Muscle of leg (tissue), 11 donors: ENCODE measurements around the gene RTL10. TPM values are rescaled to one million over a fixed set of nuclear protein-coding genes. Genes with fewer than 3 reads are reported as not detected.

ENCODE experiments used
- DNase-seq: peaks from one replicate; pipeline ENCODE4 v3.0.0; 2013
- H3K27ac ChIP-seq: one replicate; pipeline ENCODE4 v1.5.1; 2013; ENCODE audit warnings: mild to moderate bottlenecking, low read length, control low read depth
- H3K27me3 ChIP-seq: one replicate; pipeline ENCODE4 v1.6.1; 2013; ENCODE audit warnings: low read length; ENCODE audit not compliant: control insufficient read depth, insufficient read depth
- H3K36me3 ChIP-seq: one replicate; pipeline ENCODE4 v1.6.1; 2013; ENCODE audit warnings: low read length; ENCODE audit not compliant: control insufficient read depth, insufficient read depth
- H3K4me1 ChIP-seq: one replicate; pipeline ENCODE4 v1.6.1; 2013; ENCODE audit warnings: low read length; ENCODE audit not compliant: control insufficient read depth, insufficient read depth
- H3K4me3 ChIP-seq: one replicate; pipeline ENCODE4 v1.5.1; 2013; ENCODE audit warnings: low read length, control low read depth
- H3K9me3 ChIP-seq: replicated peaks from 2 replicates; pipeline ENCODE4 v1.6.1; 2013; ENCODE audit warnings: low read depth, low read length; ENCODE audit not compliant: control insufficient read depth
- WGBS: methylation state at CpG from one replicate; pipeline ENCODE4 v1.1.5; 2013; ENCODE audit warnings: missing lambda C conversion rate; ENCODE audit not compliant: insufficient coverage; 5-methylcytosine and 5-hydroxymethylcytosine counted together
- polyA plus RNA-seq, 8 donors: library from polyadenylated mRNA; unstranded; fragments of 120-200 nt; gene quantifications; one replicate each; pipeline versions ENCODE4 v1.2.1 to v1.2.3, GENCODE V29; 2013; ENCODE audit warnings: inconsistent platforms in 1 of 8, low replicate concordance in 1 of 8; ENCODE audit not compliant: insufficient read length in 8 of 8, insufficient read depth in 1 of 8
- total RNA-seq: library from RNA; stranded (reverse); fragments of 120-200 nt; gene quantifications from one replicate; pipeline ENCODE4 v1.2.4, GENCODE V29; 2013

RTL10 gene
- total and polyA plus RNA-seq, 9 donors = 10.8 to 15.8 (median 12.7) TPM

DNA sequence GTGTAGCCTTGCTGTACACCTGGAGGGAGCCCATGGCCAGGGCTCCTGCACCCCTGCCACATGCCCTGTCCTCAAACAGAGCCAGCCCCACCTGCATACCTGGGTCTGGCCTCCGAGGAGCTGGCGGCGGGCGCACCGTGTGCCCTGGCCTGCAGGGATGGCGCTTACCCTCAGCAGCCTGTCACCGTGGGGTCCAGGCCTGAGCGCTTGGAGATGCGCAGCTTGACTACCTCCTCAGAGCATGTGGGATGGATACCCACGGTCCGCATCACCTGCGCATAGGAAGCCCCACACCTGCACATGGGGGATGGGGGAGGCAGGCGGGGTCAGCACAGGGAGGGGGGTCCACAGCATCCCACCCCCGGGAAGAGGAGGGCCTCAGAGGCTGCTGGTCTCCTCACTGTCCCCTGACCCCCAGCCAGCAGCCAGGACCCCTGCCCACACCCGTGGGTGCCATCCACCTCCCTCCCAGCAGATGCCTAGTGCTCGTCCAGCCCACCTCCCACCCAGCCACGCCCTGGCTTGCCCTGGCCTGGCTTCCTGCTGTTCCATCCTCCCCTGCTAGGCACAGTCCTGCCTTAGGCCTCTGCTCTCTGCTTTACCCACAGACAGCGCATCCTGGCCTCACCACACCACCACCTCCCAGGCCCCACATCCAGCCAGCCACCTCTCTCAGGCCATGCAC is 22.4 kb upstream of the RTL10 start:
- no peaks in the 10 kb centered on the region for H3K9me3 ChIP-seq
- H3K4me3 ChIP-seq = no peak overlapping the region
- no peaks in the 10 kb centered on the region for H3K27me3 ChIP-seq
- H3K36me3 ChIP-seq = peaks cover 5% of the 10 kb centered on the region
- peaks cover 87% of the 10 kb centered on the region for H3K4me1 ChIP-seq
- peak; percentile 5 for DNase-seq
- WGBS = 89% methylated on average over 12 of the region's 18 CpGs
- H3K27ac ChIP-seq = no peak overlapping the region

GRCh38 chr22:19876314-19876940 is 21.8 kb upstream of the RTL10 start:
- Histone ChIP-seq H3K27me3 (no peaks in the 10 kb centered on the region), H3K4me3 (no peak overlapping the region), H3K27ac (no peak overlapping the region), H3K4me1 (peaks cover 80% of the 10 kb centered on the region), H3K9me3 (no peaks in the 10 kb centered on the region), H3K36me3 (peaks cover 5% of the 10 kb centered on the region)
- peak; percentile 5 for DNase-seq
- 74% methylated on average over 21 of the region's 21 CpGs for WGBS

DNA sequence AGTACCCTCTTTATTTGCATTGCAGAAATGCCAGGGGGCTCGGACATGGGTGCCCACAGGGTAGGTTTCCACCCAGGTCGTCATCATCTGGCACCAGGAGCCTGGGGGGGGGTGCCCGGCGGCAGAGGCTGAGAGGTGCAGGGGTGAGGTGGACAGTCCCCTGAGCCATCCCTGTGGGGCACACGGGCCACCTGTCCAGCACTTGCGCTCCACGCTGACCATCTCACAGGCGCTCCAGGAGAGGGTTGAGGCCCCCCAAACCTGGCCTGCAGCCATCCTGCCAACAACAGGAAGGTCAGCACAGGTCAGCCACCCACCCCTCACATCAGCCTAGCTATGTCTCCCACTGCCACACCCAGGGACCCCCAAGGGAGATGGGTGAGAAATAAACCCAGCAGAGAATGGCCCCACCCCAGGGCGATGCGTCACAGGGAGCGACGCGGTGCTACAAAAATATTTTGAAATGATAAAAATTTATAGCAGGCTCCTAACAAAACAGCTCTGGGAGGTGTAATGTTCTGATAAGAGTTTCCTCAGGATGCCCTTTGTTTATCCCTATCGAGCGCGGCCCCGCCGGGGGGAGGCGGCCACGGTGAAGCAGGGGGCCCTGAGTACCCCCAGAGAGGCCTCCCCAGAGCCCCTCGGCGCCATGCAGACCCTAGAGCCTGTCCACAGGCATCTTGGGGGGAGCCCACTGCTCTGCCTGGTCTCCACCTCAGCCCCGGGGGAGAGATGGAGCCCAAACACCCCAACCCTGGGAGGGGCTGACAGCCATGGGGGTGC is 21.0 kb upstream of the RTL10 start:
- H3K9me3 ChIP-seq = no peaks in the 10 kb centered on the region
- peak; percentile 9 for DNase-seq
- H3K27me3 ChIP-seq = no peaks in the 10 kb centered on the region
- peaks cover 73% of the 10 kb centered on the region for H3K4me1 ChIP-seq
- peaks cover 5% of the 10 kb centered on the region for H3K36me3 ChIP-seq
- WGBS = 76% methylated on average over 15 of the region's 23 CpGs
- no peak overlapping the region for H3K27ac ChIP-seq
- H3K4me3 ChIP-seq = no peak overlapping the region

DNA sequence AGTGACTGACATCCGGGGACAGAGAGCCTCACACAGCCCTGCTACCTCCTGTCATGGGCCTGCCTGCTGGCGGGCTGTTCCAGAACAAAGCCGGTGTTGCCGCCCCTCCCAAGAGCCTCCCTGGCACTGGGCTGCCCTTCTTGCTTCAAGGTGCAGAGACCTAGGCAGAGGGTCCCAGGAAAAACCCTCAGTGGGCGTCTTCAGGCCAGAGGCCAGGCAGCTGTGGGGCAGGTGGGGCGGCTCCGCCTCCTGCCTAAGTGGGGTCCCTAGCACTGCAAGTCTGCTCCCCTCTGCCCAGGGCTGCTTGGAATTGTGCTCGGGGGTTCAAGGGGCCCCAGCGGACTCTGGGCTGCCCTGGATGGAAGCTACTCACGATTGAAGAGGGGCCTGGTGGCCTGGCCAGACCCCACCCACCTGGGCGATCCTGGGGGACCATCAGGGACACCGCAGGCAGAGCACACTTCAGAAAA is 20.4 kb upstream of the RTL10 start:
- peaks cover 5% of the 10 kb centered on the region for H3K36me3 ChIP-seq
- no peaks in the 10 kb centered on the region for H3K27me3 ChIP-seq
- peak; percentile 5 for DNase-seq
- H3K4me1 ChIP-seq = peaks cover 70% of the 10 kb centered on the region
- no peaks in the 10 kb centered on the region for H3K9me3 ChIP-seq
- WGBS = 69% methylated on average over 11 of the region's 12 CpGs
- peak overlapping the region; percentile 62 for H3K27ac ChIP-seq
- H3K4me3 ChIP-seq = no peak overlapping the region

DNA sequence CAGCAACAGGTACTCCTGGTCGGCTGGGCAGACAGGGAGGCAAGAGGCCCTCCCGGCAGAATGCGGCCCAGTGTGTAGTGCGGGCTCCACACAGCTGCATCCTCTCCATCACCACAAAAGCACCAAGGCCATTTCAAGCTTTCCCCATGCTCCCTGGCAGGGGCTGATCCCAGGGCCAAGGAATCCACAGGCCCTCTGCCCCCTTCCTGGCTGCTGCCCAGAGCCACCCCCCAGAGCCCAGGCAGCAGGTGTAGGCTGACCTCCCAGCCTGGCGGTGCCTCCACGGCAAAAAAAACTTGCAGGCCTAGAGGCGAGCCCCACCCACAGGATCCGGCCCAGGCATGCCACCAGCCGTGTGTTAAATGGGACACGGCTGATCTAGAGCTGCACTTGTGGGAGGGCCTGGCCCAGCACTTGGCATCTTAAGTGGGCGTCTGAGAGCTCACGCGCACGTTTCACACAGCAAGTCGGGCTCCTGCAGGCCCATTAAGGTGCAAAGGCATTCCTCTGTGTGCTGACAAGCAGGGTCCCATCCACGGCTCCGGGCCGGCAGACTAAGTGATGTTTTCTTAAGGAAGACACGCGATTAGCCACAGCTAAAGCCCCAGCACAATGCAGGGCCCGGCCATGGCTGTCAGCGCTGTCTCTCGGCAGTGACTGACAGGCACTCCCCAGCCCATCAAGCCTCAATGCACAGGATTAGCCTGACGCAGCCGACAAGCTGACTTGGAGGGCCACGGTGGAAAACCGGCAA is 19.8 kb upstream of the RTL10 start:
- Histone ChIP-seq H3K4me1 (peaks cover 64% of the 10 kb centered on the region), H3K9me3 (no peaks in the 10 kb centered on the region), H3K36me3 (peaks cover 5% of the 10 kb centered on the region), H3K27ac (peak overlapping the region; percentile 62), H3K27me3 (no peaks in the 10 kb centered on the region), H3K4me3 (no peak overlapping the region)
- DNase-seq = peak; percentile 67
- 60% methylated on average over 26 of the region's 27 CpGs for WGBS

GRCh38 chr22:19873960-19874306 is 19.3 kb upstream of the RTL10 start:
- Histone ChIP-seq H3K4me3 (no peak overlapping the region), H3K27me3 (no peaks in the 10 kb centered on the region), H3K27ac (peak overlapping the region; percentile 0), H3K4me1 (peaks cover 59% of the 10 kb centered on the region), H3K9me3 (no peaks in the 10 kb centered on the region), H3K36me3 (peaks cover 5% of the 10 kb centered on the region)
- no peak for DNase-seq
- 56% methylated on average over 7 of the region's 7 CpGs for WGBS

DNA sequence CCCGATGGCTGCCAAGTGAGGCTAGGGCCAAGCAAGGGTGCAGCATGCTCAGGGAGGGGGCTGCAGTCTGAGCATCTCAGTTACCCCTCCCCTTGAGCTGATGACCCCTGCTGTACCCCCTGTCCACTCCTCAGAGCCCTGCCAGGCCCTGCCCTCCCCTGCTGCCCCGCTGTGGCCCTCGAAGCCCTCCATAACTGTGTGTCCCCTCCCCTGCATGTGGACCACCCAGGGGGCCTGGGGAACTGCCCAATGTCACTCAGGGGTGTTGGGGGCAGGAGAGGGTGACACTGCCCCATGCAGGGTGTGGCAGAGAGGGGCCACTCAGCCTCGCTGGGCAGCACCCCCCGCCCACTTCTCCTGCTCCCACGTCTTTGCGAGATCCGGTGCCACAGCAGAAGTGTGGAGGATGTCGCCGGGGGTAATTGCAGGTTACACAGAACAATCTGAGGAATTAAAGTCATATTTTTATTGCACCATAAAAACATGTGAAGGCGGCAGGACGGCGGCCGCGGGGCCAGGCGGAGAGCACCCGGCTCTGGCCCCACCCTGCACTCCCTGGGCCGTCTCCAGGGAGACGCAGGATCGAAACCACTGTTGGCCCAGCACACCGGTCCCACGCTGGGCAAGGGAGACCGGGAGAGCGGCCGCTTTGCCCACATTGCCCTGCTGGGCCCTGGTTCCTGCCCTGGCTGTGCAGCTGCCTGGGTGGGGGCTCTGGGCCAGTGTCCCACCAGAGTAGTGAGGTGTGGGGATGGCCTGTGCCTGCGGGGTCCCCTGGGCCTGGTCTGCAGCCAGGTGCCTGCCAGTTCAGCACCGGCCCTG is 18.7 kb upstream of the RTL10 start:
- Histone ChIP-seq H3K27ac (no peak overlapping the region), H3K27me3 (no peaks in the 10 kb centered on the region), H3K4me3 (no peak overlapping the region), H3K36me3 (peaks cover 5% of the 10 kb centered on the region), H3K9me3 (no peaks in the 10 kb centered on the region), H3K4me1 (peaks cover 54% of the 10 kb centered on the region)
- DNase-seq = peak; percentile 2
- WGBS = 68% methylated on average over 21 of the region's 27 CpGs

DNA sequence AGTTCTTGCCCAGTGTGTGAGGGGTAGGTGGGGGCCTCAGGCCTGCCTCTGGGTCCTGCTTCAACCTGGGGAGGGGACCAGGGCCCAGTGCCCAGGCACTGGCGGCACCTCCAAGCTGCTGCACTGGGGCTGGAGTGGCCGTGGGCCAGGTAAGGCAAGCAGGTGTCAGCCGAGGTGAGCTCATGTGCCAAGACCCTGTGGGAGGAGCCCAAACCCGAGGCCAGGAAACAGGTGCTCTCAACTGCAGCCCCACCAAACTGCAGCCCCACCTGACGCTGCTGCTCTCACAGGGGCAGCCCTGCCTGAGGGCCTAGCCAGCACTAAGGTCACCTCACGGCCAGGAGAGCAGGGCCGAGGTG is 18.1 kb upstream of the RTL10 start:
- no peak overlapping the region for H3K4me3 ChIP-seq
- peaks cover 5% of the 10 kb centered on the region for H3K36me3 ChIP-seq
- DNase-seq = peak; percentile 5
- H3K27ac ChIP-seq = no peak overlapping the region
- no peaks in the 10 kb centered on the region for H3K9me3 ChIP-seq
- no peaks in the 10 kb centered on the region for H3K27me3 ChIP-seq
- peaks cover 48% of the 10 kb centered on the region for H3K4me1 ChIP-seq
- WGBS = 72% methylated on average over 7 of the region's 7 CpGs
